Measurements from ENCODE around the gene ARID3B.
A peak's percentile ranks its signal among the peaks of the same experiment; 100 is the strongest.
"Not testable (repeated sequence)": the region's sequence is repeated elsewhere in the genome, so short reads cannot be mapped to it uniquely, and the experiment has no call there.

ARID3B gene

GRCh38 chr15:74537736-74538135 is 3.3 kb upstream of the ARID3B start:
- no peak for DNase-seq (ENCODE audit: low spot score)

DNA sequence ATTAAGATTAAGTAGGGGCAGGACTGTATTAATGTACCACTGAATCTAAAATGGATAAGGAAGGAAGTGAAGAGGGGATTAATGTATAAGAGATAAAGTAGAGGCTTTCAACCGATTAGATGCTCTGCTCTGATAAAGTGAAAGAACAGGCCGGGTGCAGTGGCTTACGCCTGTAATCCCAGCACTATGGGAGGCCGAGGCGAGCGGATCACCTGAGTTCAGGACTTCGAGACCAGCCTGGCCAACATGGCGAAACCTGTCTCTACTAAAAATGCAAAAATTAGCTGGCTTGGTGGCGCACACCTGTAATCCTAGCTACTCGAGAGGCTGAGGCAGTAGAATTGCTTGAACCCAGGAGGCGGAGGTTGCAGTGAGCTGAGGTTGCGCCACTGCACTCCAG is 1.5 kb upstream of the ARID3B start:
- not testable (repeated sequence) for DNase-seq (ENCODE audit: low spot score)

DNA sequence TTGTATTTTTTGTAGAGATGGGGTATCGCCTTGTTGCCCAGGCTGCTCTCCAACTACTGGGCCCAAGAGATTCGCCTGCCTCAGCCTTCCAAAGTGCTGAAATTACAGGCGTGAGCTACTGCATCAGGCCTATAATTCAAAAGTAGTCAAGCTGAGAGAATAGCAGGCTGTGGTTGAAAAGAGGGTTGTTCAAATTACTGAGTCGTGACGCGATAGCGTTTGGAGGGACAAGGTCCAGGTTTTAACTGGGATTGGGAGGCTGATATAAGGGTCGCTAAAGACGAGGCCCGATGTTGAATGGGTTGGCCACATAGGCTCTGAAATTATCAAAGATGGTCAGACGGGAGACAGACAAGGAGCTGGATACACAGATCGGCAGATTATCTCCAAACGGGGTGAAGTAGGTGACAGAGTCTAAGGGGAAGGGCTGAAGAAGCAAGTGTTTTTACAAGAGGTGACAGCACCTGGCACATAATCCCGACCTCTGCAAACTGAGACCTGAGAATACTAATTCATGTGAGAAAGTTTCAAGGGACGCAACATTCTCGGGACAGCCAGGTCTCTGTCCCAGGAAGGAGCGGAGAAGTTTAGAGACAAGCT is 759 bp upstream of the ARID3B start:
- DNase-seq (ENCODE audit: low spot score): no peak

- peak; percentile 36 for DNase-seq (ENCODE audit: low spot score)
These were observed 610 bp downstream of the ARID3B start for GRCh38 chr15:74541494-74542165.

DNA sequence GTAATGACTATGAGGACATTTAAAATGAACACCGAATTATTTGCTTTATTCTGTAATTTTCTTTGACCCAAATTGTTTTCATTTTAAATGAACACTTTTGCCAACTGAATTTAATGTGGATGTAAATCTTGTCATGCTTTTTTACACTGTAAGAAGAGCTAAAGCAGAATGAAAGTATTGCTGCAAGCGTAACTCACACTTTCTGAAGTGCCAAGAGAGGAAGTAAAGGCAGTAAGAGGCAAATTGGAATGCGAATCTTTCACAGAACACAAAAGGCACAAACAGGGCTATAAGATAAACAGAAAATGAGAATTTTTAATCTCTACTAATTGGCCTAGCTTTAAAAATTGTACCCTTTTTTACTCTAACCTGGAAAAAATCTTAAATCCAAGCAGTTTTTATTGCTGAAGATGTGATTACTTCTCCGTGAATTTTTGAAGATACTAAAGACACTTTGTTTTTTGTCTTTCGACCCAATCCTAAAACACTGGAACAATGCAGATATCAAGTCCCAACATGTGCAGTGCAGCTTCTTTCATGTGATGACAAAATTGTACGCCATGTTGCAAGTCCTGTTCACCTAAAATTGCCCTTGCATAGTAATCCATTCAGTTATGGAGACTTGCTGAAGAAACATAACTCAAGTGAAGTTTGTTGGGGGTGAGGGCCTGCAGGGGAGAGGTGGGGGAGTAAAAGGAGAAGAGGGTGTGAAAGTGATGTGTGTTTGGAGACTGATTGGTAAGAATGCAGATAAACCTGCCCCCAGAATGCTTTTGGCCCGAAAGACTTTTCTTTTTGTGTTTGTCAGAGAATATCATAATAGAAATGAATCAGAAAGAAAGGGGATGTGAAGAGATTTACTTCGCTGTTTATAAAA is 1.4 kb downstream of the ARID3B start:
- DNase-seq (ENCODE audit: low spot score): no peak

- DNase-seq (ENCODE audit: low spot score): no peak
These were observed 2.0 kb downstream of the ARID3B start for GRCh38 chr15:74543043-74543422.

- DNase-seq (ENCODE audit: low spot score): no peak
These were observed 2.6 kb downstream of the ARID3B start for GRCh38 chr15:74543583-74543982.

- DNase-seq (ENCODE audit: low spot score): no peak
These were observed 4.1 kb downstream of the ARID3B start for GRCh38 chr15:74545086-74545485.

- peak; percentile 99 for DNase-seq (ENCODE audit: low spot score)
These were observed 5.0 kb downstream of the ARID3B start for GRCh38 chr15:74545776-74546656.

- DNase-seq (ENCODE audit: low spot score): no peak
These were observed 6.6 kb downstream of the ARID3B start for GRCh38 chr15:74547616-74548015.

DNA sequence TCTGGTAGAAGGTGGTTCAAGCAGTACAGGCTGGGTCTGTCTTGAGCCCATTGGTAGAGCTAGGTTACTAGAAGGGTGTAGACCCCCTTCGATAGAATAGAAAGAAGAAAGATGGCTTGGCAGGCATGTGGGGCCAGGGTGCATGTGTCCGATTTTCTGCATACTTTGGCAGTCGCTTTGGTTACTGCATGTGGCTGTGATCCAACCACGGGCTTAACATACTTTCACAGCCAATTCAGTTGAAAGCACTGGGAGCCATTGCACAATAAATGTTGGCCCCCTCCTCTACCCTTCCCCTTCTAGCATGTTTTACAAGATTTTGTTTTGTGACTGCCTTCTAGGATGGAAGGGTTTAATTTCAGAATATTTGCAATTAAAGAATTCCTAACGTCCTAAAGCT is 7.2 kb downstream of the ARID3B start:
- no peak for DNase-seq (ENCODE audit: low spot score)

DNA sequence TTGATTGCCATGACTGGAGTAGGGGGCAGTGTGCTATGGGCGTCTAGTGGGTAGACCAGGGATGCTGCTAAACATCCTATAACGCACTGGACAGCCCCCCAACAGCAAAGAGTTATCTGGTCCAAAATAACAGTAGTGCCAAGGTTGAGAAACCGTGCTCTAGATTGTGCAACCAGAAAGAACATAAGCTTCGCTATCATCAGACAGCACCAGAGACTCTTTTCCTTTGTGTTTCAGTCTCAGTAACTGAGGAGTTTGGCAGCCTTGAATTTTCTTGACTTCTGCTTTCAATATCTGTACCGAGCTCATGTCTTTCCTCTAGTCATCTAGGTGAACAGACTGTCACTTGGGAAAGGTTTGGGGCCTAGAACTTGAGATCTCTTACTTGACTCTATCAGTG is 8.8 kb downstream of the ARID3B start:
- no peak for DNase-seq (ENCODE audit: low spot score)

DNA sequence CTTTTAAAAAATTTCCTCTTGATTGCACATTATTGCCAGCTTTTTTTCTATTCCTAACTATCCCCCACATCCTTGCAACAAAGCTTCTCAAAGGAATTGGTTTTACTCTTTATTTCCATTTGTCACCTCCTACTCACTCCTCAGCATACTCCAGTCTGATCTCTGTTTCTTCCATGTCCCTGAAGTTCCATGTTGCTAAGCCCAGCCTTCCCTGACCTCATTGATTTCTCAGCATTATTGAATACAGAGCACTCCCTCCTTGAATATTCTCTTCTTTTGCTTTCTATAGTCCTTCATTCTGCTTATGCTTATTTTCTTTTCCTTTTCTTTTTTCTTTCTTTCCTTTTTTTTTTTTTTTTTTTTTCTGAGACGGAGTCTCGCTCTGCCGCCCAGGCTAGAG is 10.7 kb downstream of the ARID3B start:
- no peak for DNase-seq (ENCODE audit: low spot score)

- DNase-seq (ENCODE audit: low spot score): no peak
These were observed 11.9 kb downstream of the ARID3B start for GRCh38 chr15:74552773-74553441.

- no peak for DNase-seq (ENCODE audit: low spot score)
These were observed 14.2 kb downstream of the ARID3B start for GRCh38 chr15:74555192-74555591.

DNA sequence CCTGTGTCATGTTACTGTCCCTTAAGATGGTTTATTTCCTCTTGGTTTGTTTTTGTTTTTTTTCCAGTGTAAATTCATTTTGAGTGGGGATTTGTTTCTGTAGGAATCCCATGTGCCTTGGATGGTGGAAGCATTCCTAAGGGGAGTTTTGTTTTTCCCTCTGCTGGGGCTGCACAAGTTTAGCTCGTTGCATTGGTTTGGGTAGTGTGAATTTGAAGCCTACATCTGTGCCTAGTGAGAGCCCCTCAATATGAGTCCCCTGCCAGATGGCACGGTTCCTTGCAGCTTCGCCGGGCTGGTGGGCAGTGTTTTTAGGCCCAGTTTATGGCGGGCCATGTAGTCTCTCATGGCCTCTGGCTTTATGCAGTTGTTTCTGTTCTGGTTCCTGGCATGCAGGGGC is 17.7 kb downstream of the ARID3B start:
- no peak for DNase-seq (ENCODE audit: low spot score)

DNA sequence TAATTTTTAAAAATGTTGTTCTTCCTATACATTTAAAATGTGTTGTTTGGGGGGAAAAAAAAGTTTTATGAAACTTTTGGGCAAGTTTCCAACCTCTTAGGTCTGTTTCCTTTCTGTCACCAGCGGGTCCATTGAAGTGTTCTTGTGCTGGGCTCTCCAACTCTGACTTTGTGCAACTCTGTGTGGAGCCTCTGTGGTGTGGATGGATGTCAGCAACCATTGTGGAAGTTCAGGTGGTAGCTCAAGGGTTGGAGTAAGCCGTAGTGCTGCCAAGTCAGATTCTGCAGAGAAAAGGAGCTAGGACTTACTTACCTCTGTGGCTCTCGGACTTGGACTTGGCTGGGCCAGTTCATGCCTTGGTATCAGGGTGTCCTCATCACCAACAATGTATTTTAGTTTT is 22.4 kb downstream of the ARID3B start:
- DNase-seq (ENCODE audit: low spot score): no peak

DNA sequence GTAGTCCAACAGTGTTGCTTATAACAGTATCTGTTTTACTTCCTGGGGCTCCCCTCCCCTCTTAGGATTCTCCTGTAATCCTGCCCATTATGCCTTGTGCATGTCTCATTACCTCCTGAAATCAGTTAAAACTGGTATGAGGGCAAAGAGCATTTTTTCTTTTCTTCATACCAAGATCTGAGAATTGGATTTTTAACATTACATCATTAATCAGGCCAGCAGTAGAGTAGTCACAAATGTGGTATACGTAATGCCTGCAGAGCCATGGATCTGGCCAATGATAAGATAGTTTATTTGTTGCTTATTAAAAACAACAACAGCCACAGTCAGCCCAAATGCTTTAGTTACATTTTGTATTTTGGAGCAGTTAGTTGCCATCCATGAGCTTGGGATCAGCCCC is 23.2 kb downstream of the ARID3B start:
- no peak for DNase-seq (ENCODE audit: low spot score)

- no peak for DNase-seq (ENCODE audit: low spot score)
These were observed 24.5 kb downstream of the ARID3B start for GRCh38 chr15:74565381-74566085.

- DNase-seq (ENCODE audit: low spot score): no peak
These were observed 27.6 kb downstream of the ARID3B start for GRCh38 chr15:74568594-74568993.

DNA sequence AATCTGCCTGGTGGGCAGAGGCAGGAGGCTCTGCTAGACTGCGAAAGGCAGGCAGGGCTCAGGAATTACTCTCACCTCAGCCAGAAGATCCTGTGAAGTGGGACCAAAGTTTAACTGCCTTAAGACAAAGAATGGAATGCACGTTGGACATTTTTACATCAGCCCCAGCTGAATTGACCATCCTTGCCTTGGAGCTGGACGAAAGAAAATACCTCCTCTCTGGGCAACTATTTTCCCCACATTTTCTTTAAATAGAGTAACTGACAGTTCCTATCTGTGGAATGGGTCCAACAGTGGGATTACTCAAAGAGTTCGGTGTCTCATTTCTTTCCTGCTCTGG is 28.7 kb downstream of the ARID3B start:
- DNase-seq (ENCODE audit: low spot score): no peak

Measured in LoVo (cell line).